HCT116 (cell line): ENCODE measurements around the gene TCEA2. TPM values are rescaled to one million over a fixed set of nuclear protein-coding genes. Genes with fewer than 3 reads are reported as not detected.

Experiments used
- ATAC-seq: fragments of 200-7000 bp; cut with Tn5 transposase; 2 replicates; pipeline ENCODE4 v1.9.1; 2020; ENCODE audit warnings: mild to moderate bottlenecking, moderate library complexity
- BruUV-seq: library from RNA; stranded (reverse); fragments of 400-500 nt; replicated peaks from 2 replicates; lab custom pipeline; 2021; lab: Mats Ljungman, UMichigan
- CTCF ChIA-PET: fragments of 300-600 bp; sonication (Branson Sonifier 250); formaldehyde crosslinking; loops from one replicate; lab custom pipeline; 2021; ENCODE audit warnings: antibody characterized with exemption; lab: Charles Lee
- POLR2A ChIA-PET: fragments of 300-600, 350-600 bp; sonication (Branson Sonifier 250); formaldehyde crosslinking; loops from one replicate; lab custom pipeline; 2021; ENCODE audit warnings: antibody characterized with exemption; lab: Charles Lee
- RAD21 ChIA-PET, 2 experiments: fragments of 300-600 bp; sonication (Branson Sonifier 250); formaldehyde crosslinking; loops; one replicate each; lab custom pipeline; 2023; ENCODE audit warnings: low total read pairs in 2 of 2; ENCODE audit not compliant: uncharacterized antibody in 2 of 2, unreplicated experiment in 2 of 2, low non-redundant PET in 1 of 2; lab: Charles Lee
- DNase-seq: peaks from one replicate; pipeline ENCODE4 v3.0.0-alpha.2; 2010; ENCODE audit warnings: low read depth, low spot score
- H2AFZ ChIP-seq: fragments of 200-600 bp; shearing (Covaris generic), sonication (generic); 2 replicates; pipeline ENCODE4 v1.6.1; 2017; ENCODE audit warnings: low read depth, mixed run types, mixed read lengths, antibody characterized with exemption, low read length; ENCODE audit not compliant: poor library complexity, severe bottlenecking
- H3K27ac ChIP-seq: 2 replicates; pipeline ENCODE4 v1.5.1; 2012; ENCODE audit warnings: low read depth, low read length
- H3K27me3 ChIP-seq: fragments of 200-600 bp; sonication (generic); 2 replicates; pipeline ENCODE4 v1.6.1; 2016; ENCODE audit warnings: mixed run types, low read length, mixed read lengths; ENCODE audit not compliant: insufficient read depth
- H3K36me3 ChIP-seq, 2 experiments: fragments of 200-500 bp in 1 of 2; fragments of 200-600 bp in 1 of 2; sonication (Bioruptor generic) in 1 of 2; sonication (generic) in 1 of 2; 2 replicates each; pipeline versions ENCODE4 v1.5.1 to v1.6.1; 2014 to 2016; ENCODE audit warnings: low read length in 2 of 2, inconsistent platforms in 1 of 2, mixed read lengths in 1 of 2, mixed run types in 1 of 2; ENCODE audit not compliant: insufficient read depth in 2 of 2, control insufficient read depth in 1 of 2
- H3K4me1 ChIP-seq, 2 experiments: fragments of 200-600 bp in 1 of 2; sonication (generic) in 1 of 2; 2 replicates each; pipeline versions ENCODE4 v1.5.1 to v1.6.1; 2012 to 2017; ENCODE audit warnings: low read length in 2 of 2, inconsistent platforms in 1 of 2, mild to moderate bottlenecking in 1 of 2, mixed read lengths in 1 of 2, mixed run types in 1 of 2, moderate library complexity in 1 of 2; ENCODE audit not compliant: insufficient read depth in 2 of 2, control insufficient read depth in 1 of 2
- H3K4me2 ChIP-seq: fragments of 200-600 bp; sonication (generic); 2 replicates; pipeline ENCODE4 v1.6.1; 2017; ENCODE audit warnings: mixed run types, low read length, mixed read lengths
- H3K4me3 ChIP-seq, 2 experiments: fragments of 200-600 bp in 1 of 2; sonication (generic) in 1 of 2; replicated peaks in 1 of 2; 2 replicates each; pipeline ENCODE4 v1.5.1; 2011 to 2016; ENCODE audit warnings: low read length in 2 of 2, control low read depth in 1 of 2, low read depth in 1 of 2, mild to moderate bottlenecking in 1 of 2, mixed read lengths in 1 of 2, mixed run types in 1 of 2
- H3K79me2 ChIP-seq: fragments of 200-600 bp; sonication (generic); 2 replicates; pipeline ENCODE4 v1.6.1; 2017; ENCODE audit warnings: mild to moderate bottlenecking, mixed run types, low read length, moderate library complexity, mixed read lengths; ENCODE audit not compliant: insufficient read depth
- H3K9ac ChIP-seq: fragments of 200-600 bp; sonication (generic); 2 replicates; pipeline ENCODE4 v1.6.1; 2016; ENCODE audit warnings: low read length, mixed read lengths
- H3K9me2 ChIP-seq: fragments of 200-600 bp; sonication (generic), shearing (Covaris generic); 2 replicates; pipeline ENCODE4 v1.6.1; 2017; ENCODE audit warnings: mixed run types, mild to moderate bottlenecking, moderate library complexity; ENCODE audit not compliant: insufficient read depth
- H3K9me3 ChIP-seq, 2 experiments: fragments of 200-500 bp in 1 of 2; fragments of 200-600 bp in 1 of 2; sonication (Bioruptor generic) in 1 of 2; sonication (generic) in 1 of 2; 2 replicates each; pipeline ENCODE4 v1.6.1; 2014 to 2017; ENCODE audit warnings: low read length in 2 of 2, mixed read lengths in 2 of 2, inconsistent platforms in 1 of 2, low read depth in 1 of 2, mild to moderate bottlenecking in 1 of 2, mixed run types in 1 of 2, moderate library complexity in 1 of 2; ENCODE audit not compliant: control insufficient read depth in 1 of 2, insufficient read depth in 1 of 2
- H4K20me1 ChIP-seq: fragments of 200-600 bp; sonication (generic), shearing (Covaris generic); 2 replicates; pipeline ENCODE4 v1.6.1; 2017; ENCODE audit warnings: mixed run types, mild to moderate bottlenecking, moderate library complexity; ENCODE audit not compliant: insufficient read depth
- ATF3 ChIP-seq: IDR thresholded peaks from 2 replicates; pipeline ENCODE4 v1.6.1; 2012
- FOSL1 ChIP-seq: IDR thresholded peaks from 2 replicates; pipeline ENCODE4 v1.6.1; 2012; ENCODE audit warnings: low read depth
- MAX ChIP-seq: IDR thresholded peaks from 2 replicates; pipeline ENCODE4 v1.6.1; 2012
- REST ChIP-seq: IDR thresholded peaks from 2 replicates; pipeline ENCODE4 v1.6.1; 2012; ENCODE audit warnings: low read depth
- SP1 ChIP-seq: IDR thresholded peaks from 2 replicates; pipeline ENCODE4 v1.6.1; 2012; ENCODE audit warnings: low read depth
- TCF7L2 ChIP-seq: IDR thresholded peaks from 2 replicates; pipeline ENCODE4 v1.7.0; 2011; ENCODE audit warnings: borderline replicate concordance, inconsistent platforms; ENCODE audit not compliant: insufficient read depth, insufficient read length; ENCODE audit errors: extremely low read depth
- intact Hi-C: fragments of 100-400 bp; cut with micrococcal nuclease; formaldehyde crosslinking; loops from 2 replicates; pipeline ENCODE4 v1.10.0; 2022
- total RNA-seq: library from RNA; stranded (reverse); gene quantifications from one replicate; pipeline ENCODE4 v1.2.1, GENCODE V29; 2021; ENCODE audit not compliant: unreplicated experiment

TCEA2 gene
- total RNA-seq, 1 experiment from 2014 or later: 29.7 TPM

- Histone ChIP-seq H2AFZ (no peak overlapping the region), H3K27ac (no peak overlapping the region), H3K79me2 (no peaks in the 10 kb centered on the region), H3K4me1 (peaks cover 23 to 44% of the 10 kb centered on the region in 2 experiments), H3K9ac (no peak overlapping the region), H3K4me2 (no peak overlapping the region), H3K9me2 (no peaks in the 10 kb centered on the region), H3K4me3 (no peak overlapping the region), H4K20me1 (no peaks in the 10 kb centered on the region), H3K9me3 (no peaks in the 10 kb centered on the region), H3K36me3 (no peaks in the 10 kb centered on the region), H3K27me3 (no peaks in the 10 kb centered on the region)
- POLR2A ChIA-PET: no interaction called here
- DNase-seq: no peak
- CTCF ChIA-PET: interaction anchor here (5.1 kb wide), 1 partner anchor 12 kb away, joined by 35 read pairs; no protein-coding TSS in a partner anchor
- BruUV-seq: no TSS peak
- ATAC-seq: no peak
- RAD21 ChIA-PET: no interaction called here
- TF ChIP-seq ATF3 (no peak), SP1 (no peak), TCF7L2 (no peak), FOSL1 (no peak)
- intact Hi-C loops: no loop called here
These were observed 21.3 kb upstream of the TCEA2 start for GRCh38 chr20:64041781-64042053.

GRCh38 chr20:64042054-64042781 lies 20.8 kb upstream of the TCEA2 start:
- Histone ChIP-seq H3K4me1 (peaks cover 23 to 44% of the 10 kb centered on the region in 2 experiments), H3K4me2 (no peak overlapping the region), H3K27ac (no peak overlapping the region), H2AFZ (no peak overlapping the region), H3K79me2 (no peaks in the 10 kb centered on the region), H3K9me3 (no peaks in the 10 kb centered on the region), H3K4me3 (no peak overlapping the region), H3K9ac (no peak overlapping the region), H3K9me2 (no peaks in the 10 kb centered on the region), H4K20me1 (no peaks in the 10 kb centered on the region), H3K36me3 (no peaks in the 10 kb centered on the region), H3K27me3 (no peaks in the 10 kb centered on the region)
- intact Hi-C loops: no loop called here
- ChIA-PET CTCF (no interaction called here), RAD21 (no interaction called here), POLR2A (no interaction called here)
- ATAC-seq: no peak
- no peak for DNase-seq
- TF ChIP-seq SP1 (no peak), MAX (no peak), REST (no peak)
- no TSS peak for BruUV-seq
